ENCODE data around the gene GRAMD2A. TPM values are rescaled to one million over a fixed set of nuclear protein-coding genes. Genes with fewer than 3 reads are reported as not detected.

Gene GRAMD2A
- total and polyA plus RNA-seq, 5 experiments from 2014 or later, result not detected

DNA sequence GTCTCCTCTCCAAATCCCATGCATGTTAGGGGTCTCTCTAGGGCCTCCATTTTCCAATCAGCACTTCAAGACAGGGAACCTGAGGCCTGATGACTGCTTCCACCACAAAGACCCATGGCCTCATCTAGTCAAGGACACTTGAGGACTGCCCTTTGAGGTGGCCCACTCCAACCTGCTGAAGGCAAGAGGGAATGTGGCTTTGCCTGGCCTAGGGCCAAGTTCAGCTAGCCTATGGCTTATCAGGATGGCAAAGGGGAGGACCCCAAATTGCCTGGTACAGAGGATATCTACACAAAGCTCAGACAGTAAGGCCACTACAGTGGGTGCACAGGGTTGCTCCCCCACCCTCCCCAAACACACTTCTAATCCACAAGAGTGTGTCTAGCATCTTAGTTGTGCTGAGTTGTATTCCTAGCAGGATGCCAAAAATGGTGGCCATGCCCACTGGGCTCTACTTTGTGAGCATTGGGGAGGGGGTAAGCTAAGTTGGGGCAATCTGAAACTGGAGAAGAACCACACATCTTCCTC, 10.0 kb upstream of the GRAMD2A start:
- H3K9me3 Mint-ChIP-seq, result no peaks in the 10 kb centered on the region
- H3K36me3 Mint-ChIP-seq, result peaks cover 0 to 98% (median 17%) of the 10 kb centered on the region in 3 donors
- peaks cover 0 to 2% (median 0%) of the 10 kb centered on the region in 4 donors for H3K4me1 Mint-ChIP-seq
- ATAC-seq, result no peak
- POLR2A ChIA-PET, result interaction anchor here (1.4 kb wide), 1 partner anchor 23 kb away, joined by 3 read pairs; the partner anchor contains the start of gene PKM
- DNase-seq, result no peak
- no peak overlapping the region for H3K4me3 Mint-ChIP-seq
- peak overlapping the region in 3 of 10 donors; percentile 18 to 43 (median 24) for H3K27ac Mint-ChIP-seq
- H3K27me3 Mint-ChIP-seq, result no peaks in the 10 kb centered on the region

DNA sequence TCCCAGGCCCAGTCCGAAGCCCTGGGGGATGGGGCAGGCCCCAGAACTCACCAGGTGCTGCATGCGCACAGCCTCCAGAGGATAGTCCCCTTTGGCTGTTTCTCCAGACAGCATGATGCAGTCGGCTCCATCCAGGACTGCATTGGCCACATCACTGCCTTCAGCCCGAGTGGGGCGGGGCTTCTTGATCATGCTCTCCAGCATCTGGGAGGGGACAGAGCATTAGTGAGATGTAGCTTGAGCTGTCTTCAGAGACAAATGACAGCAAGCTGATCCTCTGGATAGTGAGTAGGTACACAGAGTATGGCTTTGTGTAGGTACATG, 9.1 kb upstream of the GRAMD2A start:
- Mint-ChIP-seq H3K36me3 (peaks cover 0 to 98% (median 16%) of the 10 kb centered on the region in 3 donors), H3K4me3 (no peak overlapping the region), H3K9me3 (no peaks in the 10 kb centered on the region), H3K4me1 (peaks cover 0 to 2% (median 0%) of the 10 kb centered on the region in 4 donors), H3K27ac (peak overlapping the region in 2 of 10 donors; percentile 22 to 28), H3K27me3 (no peaks in the 10 kb centered on the region)
- POLR2A ChIA-PET, result no interaction called here
- ATAC-seq, result no peak
- no peak for DNase-seq

DNA sequence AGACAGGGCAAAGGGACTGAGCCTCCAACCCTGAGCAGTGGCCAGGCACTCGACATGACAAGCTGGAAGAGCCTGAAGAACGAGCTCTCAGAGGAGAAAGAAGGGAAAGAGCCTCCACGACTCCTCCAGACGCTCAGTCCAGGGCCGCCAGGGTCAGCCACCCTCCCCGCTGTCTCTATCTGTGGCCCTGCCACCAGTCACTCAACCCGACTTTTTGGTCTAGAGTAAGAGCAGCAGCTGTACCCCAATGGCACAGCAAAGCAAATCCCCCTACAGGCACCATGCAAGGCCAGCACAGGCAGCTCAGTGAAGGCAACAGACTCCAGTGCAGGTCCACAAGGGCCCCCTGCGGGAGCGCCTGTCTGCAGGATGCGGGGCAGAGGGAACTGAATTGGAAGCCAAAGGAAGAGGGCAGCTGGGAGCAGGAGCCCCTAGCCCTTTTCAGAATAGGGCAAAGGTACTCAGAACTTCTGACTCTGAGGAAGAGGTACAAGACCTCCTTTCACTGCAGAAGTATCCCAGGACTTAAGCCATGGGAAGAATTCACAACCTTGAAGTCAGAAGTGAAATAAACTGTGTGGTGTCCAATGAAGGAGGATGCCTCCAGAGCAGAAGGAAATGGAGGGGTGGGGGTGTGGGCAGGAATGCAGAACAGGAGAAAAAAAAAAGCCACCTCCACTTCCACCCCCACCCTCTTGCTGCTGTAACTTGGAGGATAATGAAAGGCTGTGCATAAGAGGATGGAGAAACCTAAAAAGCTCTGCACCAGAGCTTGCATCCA, 8.5 kb upstream of the GRAMD2A start:
- no peak for DNase-seq
- POLR2A ChIA-PET, result interaction anchor here (0.8 to 1.2 kb wide), 3 partner anchors 19 to 81 kb away, joined by 3 to 5 read pairs (median 3); partner anchors contain the start of gene PKM
- no peak overlapping the region for H3K4me3 Mint-ChIP-seq
- peak overlapping the region in 3 of 10 donors; percentile 22 to 65 (median 53) for H3K27ac Mint-ChIP-seq
- H3K4me1 Mint-ChIP-seq, result peaks cover 0 to 2% (median 0%) of the 10 kb centered on the region in 4 donors
- no peak for ATAC-seq
- peaks cover 0 to 98% (median 12%) of the 10 kb centered on the region in 3 donors for H3K36me3 Mint-ChIP-seq
- no peaks in the 10 kb centered on the region for H3K27me3 Mint-ChIP-seq
- H3K9me3 Mint-ChIP-seq, result no peaks in the 10 kb centered on the region

DNA sequence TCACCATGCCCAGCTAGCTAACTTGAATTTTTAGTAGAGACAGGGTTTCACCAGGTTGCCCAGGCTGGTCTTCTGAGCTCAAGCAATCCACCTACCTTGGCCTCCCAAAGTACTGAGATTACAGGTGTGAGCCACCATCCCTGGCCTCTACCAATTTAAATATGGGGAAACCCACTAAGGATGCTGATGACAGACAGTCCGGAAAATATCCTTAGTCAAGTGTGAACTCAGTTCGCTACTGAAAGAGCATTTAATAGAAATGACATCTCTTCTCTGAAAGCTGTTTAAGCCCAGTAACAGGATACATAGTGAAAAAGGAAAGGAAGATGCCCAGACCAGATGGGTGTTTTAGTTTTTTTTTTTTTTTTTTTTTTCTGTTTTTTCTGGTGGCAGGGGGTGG, 7.7 kb upstream of the GRAMD2A start:
- Mint-ChIP-seq H3K4me3 (no peak overlapping the region), H3K36me3 (peaks cover 0 to 98% (median 15%) of the 10 kb centered on the region in 3 donors), H3K27me3 (no peaks in the 10 kb centered on the region), H3K27ac (peak overlapping the region in 5 of 10 donors; percentile 13 to 53 (median 20)), H3K9me3 (no peaks in the 10 kb centered on the region), H3K4me1 (peaks cover 0 to 2% (median 0%) of the 10 kb centered on the region in 4 donors)
- DNase-seq (no peak), ATAC-seq (no peak)
- POLR2A ChIA-PET, result interaction anchor here (0.8 to 1.2 kb wide), 3 partner anchors 20 to 82 kb away, joined by 3 to 5 read pairs (median 3); partner anchors contain the start of gene PKM

DNA sequence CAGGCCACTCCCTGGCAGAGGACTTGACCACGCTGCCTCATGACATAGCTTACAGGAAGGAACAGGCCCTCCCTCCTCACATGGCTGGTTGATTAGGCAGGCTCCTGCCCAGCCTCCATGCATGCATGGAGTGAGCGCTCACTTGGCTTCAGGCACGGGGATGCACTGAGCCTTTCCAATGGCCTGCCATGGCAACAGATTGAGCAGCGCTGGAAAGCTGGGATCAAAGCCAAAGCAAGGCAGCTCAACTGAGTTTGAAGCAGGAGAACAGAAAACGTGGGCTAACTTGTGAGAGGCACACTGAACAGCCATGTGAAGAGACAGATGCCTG, 5.9 kb upstream of the GRAMD2A start:
- no peaks in the 10 kb centered on the region for H3K9me3 Mint-ChIP-seq
- no peak for DNase-seq

DNA sequence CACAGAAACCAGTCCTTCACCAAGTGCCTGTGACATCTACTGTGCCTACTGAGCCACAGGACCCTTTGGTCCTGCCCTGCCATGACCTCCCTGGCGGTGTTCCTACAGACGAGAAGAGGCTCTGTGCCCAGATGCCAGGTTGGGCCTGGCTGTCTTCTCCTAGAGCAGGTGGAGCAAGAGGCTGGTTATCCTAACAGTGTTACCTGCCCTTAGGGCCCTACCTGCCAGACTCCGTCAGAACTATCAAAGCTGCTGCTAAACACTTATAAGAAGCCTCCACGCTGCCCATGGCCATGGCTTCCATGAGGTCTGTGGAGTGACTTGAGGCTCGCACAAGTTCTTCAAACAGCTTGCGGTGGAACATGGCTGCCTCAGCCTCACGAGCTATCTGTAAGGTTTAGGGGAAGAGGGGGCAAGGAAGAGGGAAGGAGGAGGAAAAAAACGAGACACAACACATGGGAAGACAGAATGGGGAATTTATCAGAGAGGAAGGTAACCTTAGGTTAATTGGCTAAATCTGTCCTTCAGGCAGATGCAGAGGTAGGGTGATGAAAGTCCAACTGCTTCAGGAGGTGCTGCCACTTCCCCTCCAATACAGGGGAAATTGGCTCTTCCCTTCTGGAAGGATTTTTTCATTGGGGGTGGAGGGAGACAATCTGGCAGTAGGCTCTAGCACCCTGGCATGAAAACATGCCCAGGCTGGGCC, 5.4 kb upstream of the GRAMD2A start:
- no peak for DNase-seq
- Mint-ChIP-seq H3K27ac (peak overlapping the region in 8 of 10 donors; percentile 9 to 94 (median 59)), H3K27me3 (peaks cover 0 to 2% (median under 1%) of the 10 kb centered on the region in 5 donors), H3K9me3 (no peaks in the 10 kb centered on the region), H3K36me3 (peaks cover 0 to 98% (median 14%) of the 10 kb centered on the region in 3 donors), H3K4me1 (peaks cover under 1 to 6% (median 2%) of the 10 kb centered on the region in 4 donors), H3K4me3 (no peak overlapping the region)
- POLR2A ChIA-PET, result no interaction called here
- ATAC-seq, result no peak

More for the DNA sequence above, 5.9 kb upstream of the GRAMD2A start:
- H3K4me3 Mint-ChIP-seq, result no peak overlapping the region
- H3K27ac Mint-ChIP-seq, result peak overlapping the region in 4 of 10 donors; percentile 26 to 80 (median 60)
- H3K4me1 Mint-ChIP-seq, result peaks cover 0 to 3% (median 0%) of the 10 kb centered on the region in 4 donors
- no peak for ATAC-seq
- POLR2A ChIA-PET, result no interaction called here
- H3K36me3 Mint-ChIP-seq, result peaks cover 0 to 99% (median 14%) of the 10 kb centered on the region in 3 donors
- H3K27me3 Mint-ChIP-seq, result no peaks in the 10 kb centered on the region

DNA sequence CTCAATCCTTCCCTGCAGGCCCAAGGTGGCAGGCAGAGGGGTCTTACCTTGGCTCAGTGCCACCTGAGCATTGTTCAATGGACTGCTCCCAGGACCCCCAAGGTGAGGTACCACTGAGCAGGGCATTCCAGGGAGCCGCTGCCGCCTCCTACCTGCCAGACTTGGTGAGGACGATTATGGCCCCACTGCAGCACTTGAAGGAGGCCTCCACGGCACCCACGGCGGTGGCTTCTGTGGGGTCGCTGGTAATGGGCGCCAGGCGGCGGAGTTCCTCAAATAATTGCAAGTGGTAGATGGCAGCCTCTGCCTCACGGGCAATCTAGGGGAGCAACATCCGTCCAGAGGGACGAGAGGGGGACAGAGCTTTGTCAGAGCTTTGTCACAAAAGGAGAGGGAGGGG, 4.7 kb upstream of the GRAMD2A start:
- H3K4me3 Mint-ChIP-seq, result no peak overlapping the region
- no peaks in the 10 kb centered on the region for H3K9me3 Mint-ChIP-seq
- H3K4me1 Mint-ChIP-seq, result peaks cover 3 to 8% (median 5%) of the 10 kb centered on the region in 4 donors
- H3K27ac Mint-ChIP-seq, result peak overlapping the region in 4 of 10 donors; percentile 2 to 65 (median 40)
- H3K36me3 Mint-ChIP-seq, result peaks cover 0 to 92% (median 14%) of the 10 kb centered on the region in 3 donors
- no peak for DNase-seq
- peaks cover 0 to 4% (median 3%) of the 10 kb centered on the region in 5 donors for H3K27me3 Mint-ChIP-seq
- ATAC-seq, result no peak
- POLR2A ChIA-PET, result no interaction called here

DNA sequence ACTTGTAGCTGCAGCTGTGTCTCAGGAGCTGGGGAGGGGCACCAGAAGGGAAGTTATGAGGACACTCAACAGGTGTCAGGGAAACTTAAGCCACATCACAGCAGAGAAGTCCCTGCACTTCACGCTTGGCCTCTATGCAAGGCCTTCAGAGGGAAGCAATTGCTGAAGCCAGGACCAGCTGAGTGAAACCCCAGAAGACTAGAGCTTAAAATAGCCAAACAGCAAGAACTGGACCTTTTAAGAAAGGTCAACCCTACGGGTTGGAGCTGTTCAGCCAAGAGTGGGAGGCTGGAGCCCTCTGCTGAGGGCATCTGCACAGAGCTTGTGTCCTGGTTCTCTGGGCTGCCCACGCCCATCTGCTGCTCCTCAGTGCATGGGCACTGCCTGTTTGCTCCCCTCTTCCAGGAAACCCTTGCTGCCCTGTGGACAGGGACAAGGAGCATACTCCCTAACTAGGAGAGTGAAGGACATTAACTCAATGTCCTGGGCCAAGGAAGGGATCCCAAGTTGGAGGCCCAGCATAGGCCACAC, 3.9 kb upstream of the GRAMD2A start:
- Mint-ChIP-seq H3K4me3 (no peak overlapping the region), H3K27me3 (peaks cover 0 to 10% (median 5%) of the 10 kb centered on the region in 5 donors), H3K27ac (peak overlapping the region in 7 of 10 donors; percentile 12 to 62 (median 55)), H3K9me3 (no peaks in the 10 kb centered on the region), H3K4me1 (peaks cover 3 to 13% (median 7%) of the 10 kb centered on the region in 4 donors), H3K36me3 (peaks cover 0 to 84% (median 8%) of the 10 kb centered on the region in 3 donors)
- no peak for ATAC-seq
- POLR2A ChIA-PET, result interaction anchor here (2.7 kb wide), 1 partner anchor 29 kb away, joined by 8 read pairs; the partner anchor contains the start of gene PKM
- DNase-seq, result no peak

DNA sequence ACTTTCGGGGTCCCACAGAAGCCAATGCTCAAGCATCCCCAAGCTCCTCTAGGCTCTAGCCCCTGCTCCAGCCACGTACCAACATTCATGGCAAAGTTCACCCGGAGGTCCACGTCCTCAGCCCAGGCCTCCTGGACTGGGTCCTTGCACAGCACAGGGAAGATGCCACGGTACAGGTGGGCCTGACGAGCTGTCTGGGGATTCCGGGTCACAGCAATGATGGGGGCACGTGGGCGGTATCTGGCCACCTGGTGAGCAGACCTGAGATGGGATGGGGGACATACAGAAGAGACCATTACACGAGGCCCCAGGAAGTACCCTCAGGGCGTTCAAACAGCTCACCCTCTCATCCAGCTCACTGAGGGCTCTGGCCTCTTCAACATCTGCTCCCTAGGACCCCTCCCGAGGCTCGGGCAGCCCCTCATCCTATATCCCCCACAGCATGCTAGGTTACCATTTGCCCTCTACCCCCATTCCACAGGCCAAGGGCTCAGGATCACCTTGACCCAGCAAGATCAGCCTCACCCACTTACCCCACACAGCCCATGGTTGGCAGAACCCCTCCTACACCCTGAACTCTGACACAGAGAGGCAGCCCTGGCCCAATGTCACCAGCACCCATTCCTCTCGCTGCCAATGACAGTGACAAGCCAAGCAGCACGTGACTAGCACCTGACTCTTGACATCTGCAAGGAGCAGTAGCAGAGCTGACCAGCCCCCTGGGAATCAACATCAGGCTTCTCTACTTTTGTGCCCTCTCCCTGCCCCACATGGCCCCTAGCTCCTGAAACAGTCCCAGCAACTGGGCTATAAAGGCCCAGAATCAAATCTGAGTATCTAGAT, 3.0 kb upstream of the GRAMD2A start:
- H3K36me3 Mint-ChIP-seq, result peaks cover 0 to 76% (median 8%) of the 10 kb centered on the region in 3 donors
- peak overlapping the region in 7 of 10 donors; percentile 48 to 90 (median 75) for H3K27ac Mint-ChIP-seq

DNA sequence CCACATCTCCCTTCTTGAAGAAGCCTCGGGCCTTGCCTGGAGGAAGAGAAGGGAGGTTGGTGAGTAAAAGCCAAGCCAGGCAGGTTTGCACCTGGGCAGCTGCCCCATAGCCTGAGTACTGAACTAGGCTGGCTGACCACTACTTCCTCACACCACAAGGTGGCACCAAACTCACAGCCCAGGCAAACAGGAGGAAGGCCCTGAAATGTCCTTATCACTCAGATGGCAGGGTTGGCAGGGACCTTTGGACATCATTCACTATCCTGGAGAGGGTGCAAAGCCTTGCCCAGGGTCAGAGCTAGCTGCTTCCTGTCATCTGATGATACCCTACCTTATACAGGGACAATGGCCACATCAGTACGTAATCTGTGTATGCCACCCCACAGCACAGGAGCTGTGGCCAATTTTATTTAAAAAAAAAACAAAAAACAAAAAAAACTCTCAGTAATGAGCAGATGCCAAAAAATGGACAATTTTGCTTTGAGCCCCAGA, 2.2 kb upstream of the GRAMD2A start:
- Mint-ChIP-seq H3K4me1 (peaks cover 3 to 15% (median 9%) of the 10 kb centered on the region in 4 donors), H3K27ac (peak overlapping the region in 5 of 10 donors; percentile 8 to 77 (median 43)), H3K36me3 (peaks cover 0 to 68% (median 8%) of the 10 kb centered on the region in 3 donors), H3K9me3 (no peaks in the 10 kb centered on the region), H3K4me3 (peak overlapping the region in 2 of 10 donors; percentile 10 to 24), H3K27me3 (peaks cover 2 to 26% (median 12%) of the 10 kb centered on the region in 5 donors)
- DNase-seq (peak; percentile 44 to 85 (median 71)), ATAC-seq (peak; percentile 81 to 83)
- POLR2A ChIA-PET, result interaction anchor here (1.0 to 2.7 kb wide), 4 partner anchors 28 to 74 kb away, joined by 3 to 8 read pairs (median 8); partner anchors contain the start of gene PKM

More for the DNA sequence above, 3.0 kb upstream of the GRAMD2A start:
- peaks cover 0 to 18% (median 12%) of the 10 kb centered on the region in 5 donors for H3K27me3 Mint-ChIP-seq
- ATAC-seq, result no peak
- H3K9me3 Mint-ChIP-seq, result no peaks in the 10 kb centered on the region
- no peak for DNase-seq
- POLR2A ChIA-PET, result interaction anchor here (1.0 to 2.7 kb wide), 4 partner anchors 27 to 73 kb away, joined by 3 to 8 read pairs (median 8); partner anchors contain the start of gene PKM
- peaks cover 3 to 13% (median 8%) of the 10 kb centered on the region in 4 donors for H3K4me1 Mint-ChIP-seq
- H3K4me3 Mint-ChIP-seq, result no peak overlapping the region

DNA sequence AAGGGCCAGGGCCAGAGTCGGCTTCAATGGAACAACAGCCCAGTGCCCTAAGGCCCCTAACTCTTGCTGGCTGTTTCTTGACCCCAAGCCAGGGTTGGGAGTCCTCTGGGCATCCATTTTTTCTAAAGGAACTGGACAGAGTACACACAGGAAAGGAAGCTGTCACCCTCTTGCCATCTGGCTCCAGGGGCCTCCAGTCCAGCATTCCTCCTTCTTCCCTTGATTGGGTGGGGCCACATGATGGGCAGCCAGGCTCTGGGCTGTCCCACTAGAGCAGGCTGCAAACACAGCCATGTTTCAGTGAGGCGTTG, 1.6 kb upstream of the GRAMD2A start:
- peaks cover 5 to 29% (median 15%) of the 10 kb centered on the region in 5 donors for H3K27me3 Mint-ChIP-seq
- peaks cover 3 to 15% (median 9%) of the 10 kb centered on the region in 4 donors for H3K4me1 Mint-ChIP-seq
- H3K27ac Mint-ChIP-seq, result no peak overlapping the region
- H3K9me3 Mint-ChIP-seq, result no peaks in the 10 kb centered on the region
- peaks cover 0 to 62% (median 8%) of the 10 kb centered on the region in 3 donors for H3K36me3 Mint-ChIP-seq
- POLR2A ChIA-PET, result interaction anchor here (1.3 to 2.7 kb wide), 2 partner anchors 31 to 74 kb away, joined by 7 to 8 read pairs; partner anchors contain the start of gene PKM
- H3K4me3 Mint-ChIP-seq, result no peak overlapping the region
- DNase-seq (no peak), ATAC-seq (no peak)

Data from naive thymus-derived CD8-positive, alpha-beta T cell (primary cell).